ENCODE measurements around the gene LIN28B.

Gene LIN28B

DNA sequence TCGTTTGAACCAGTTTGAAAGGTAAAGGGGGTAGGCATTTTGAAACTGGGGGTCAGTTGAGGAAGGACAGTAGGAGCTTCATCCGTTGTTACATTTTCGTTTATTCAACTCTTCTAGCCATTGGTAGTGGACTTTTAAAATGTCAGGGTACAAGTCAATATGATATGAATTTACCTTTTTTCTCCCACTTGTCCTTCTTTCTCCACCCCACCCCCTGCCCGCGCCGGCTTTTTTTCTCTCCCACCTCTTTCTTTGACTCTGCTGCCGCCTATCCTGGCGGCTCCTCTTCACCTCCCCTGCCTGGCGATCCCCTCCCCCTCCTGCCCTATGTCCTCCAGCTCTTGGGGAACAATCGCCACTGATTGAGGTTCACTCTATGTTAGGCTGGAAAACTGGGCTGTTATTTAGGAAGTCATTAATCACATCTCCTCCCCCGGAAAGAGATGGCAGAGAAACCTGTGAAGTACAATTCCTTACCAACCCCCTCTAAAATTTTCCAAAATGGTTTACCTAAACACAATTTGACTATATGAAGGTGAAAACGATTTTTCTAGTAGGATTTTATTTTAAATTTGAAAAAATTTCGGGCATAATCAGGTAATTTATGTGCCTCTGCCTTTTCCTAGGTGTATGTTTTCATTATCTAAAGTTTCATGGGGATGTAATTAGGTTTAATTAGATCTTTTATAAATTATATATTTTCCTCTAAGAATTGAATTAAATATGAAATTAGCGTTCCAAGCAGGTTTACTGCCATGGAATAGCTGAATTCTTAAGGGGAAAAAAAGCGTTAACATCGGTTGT lies 778 bp upstream of the LIN28B start:
- TF ChIP-seq, protein P1, sequence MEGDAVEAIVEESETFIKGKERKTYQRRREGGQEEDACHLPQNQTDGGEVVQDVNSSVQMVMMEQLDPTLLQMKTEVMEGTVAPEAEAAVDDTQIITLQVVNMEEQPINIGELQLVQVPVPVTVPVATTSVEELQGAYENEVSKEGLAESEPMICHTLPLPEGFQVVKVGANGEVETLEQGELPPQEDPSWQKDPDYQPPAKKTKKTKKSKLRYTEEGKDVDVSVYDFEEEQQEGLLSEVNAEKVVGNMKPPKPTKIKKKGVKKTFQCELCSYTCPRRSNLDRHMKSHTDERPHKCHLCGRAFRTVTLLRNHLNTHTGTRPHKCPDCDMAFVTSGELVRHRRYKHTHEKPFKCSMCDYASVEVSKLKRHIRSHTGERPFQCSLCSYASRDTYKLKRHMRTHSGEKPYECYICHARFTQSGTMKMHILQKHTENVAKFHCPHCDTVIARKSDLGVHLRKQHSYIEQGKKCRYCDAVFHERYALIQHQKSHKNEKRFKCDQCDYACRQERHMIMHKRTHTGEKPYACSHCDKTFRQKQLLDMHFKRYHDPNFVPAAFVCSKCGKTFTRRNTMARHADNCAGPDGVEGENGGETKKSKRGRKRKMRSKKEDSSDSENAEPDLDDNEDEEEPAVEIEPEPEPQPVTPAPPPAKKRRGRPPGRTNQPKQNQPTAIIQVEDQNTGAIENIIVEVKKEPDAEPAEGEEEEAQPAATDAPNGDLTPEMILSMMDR (IDR thresholded peaks at IDR 0.05; ENCODE audit: control insufficient read depth, insufficient read depth, low read depth, low read length, missing control alignments), result no peak
- no peak overlapping the region for H3K4me3 ChIP-seq (ENCODE audit: control insufficient read depth, low read depth, low read length)
- no peak for DNase-seq (ENCODE audit: low read depth)

DNA sequence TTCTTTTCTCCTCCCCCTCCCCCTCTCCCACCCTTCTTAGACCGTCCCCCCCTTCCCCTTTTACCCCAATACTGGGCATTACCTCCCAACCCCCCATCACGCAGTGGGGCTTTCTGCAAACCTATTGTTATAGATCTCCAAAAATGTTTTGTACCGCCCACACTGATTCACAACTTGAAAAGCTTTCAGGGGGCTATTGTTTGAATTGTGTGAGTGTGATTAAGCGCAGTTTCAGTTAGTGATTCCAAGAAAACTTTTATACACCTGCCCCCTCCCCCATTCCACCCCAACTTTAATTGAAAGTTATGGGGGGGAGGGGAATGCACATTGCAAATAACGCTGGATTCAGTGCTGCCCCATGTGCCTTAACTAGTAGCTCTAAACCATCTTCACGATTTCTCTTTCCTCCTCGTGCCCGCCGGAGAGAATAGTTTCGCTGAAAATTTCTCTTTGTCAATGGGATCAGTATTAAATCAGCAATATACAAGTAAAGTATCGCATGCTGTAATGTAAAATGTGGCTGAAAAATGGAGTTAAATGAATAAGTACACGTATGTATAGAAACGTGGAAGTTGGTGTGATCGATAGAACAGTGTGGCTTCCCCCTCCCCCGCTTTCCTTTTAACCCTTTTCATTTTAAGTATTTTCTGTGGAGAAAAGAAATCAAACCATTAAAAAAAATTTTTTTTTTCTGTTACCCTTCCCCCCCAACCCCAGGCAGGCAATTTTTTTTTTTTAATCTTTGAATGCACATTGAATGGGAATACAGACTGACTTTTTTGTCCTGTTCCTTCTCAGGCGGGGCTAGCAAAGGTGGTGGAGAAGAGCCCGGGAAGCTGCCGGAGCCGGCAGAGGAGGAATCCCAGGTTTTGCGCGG lies 632 bp downstream of the LIN28B start:
- no peak for DNase-seq (ENCODE audit: low read depth)
- H3K4me3 ChIP-seq (ENCODE audit: control insufficient read depth, low read depth, low read length), result no peak overlapping the region
- TF ChIP-seq, protein P1 (IDR thresholded peaks at IDR 0.05; ENCODE audit: control insufficient read depth, insufficient read depth, low read depth, low read length, missing control alignments), result no peak

DNA sequence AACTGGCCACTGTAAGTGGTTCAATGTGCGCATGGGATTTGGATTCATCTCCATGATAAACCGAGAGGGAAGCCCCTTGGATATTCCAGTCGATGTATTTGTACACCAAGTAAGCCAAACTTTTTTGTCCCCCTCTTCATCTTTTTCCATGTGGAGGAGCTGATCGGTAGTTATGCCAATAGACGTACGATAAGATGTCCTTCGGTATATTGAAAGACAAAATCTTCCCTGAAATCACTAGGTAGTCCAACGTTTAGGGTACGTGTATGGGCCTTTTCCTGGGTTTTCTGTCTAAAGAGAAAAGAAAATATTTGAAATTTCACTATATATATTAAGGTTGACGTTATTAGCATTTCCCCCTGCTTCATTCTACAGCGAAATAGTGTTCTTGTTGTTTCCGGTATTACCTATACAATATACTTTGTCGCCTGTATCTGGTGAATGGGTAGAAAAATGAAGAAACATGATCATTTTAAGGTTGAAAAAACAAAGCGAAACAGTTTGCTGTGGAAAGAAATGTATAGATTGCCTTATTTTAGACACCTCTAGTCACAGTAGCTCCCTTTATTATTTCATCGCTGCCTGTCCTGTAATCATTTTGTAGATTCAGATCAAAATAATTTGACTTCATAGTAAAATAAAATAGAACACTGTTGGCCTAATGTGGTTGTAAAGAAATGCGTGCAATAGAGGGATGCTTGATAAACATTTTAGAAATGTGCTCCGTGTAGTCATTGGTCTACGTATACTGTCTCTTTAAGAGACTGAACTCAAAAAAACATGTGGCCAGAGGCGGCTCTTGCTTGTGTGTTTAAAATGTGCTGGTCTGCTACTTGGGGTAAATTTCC lies 1.5 kb downstream of the LIN28B start:
- no peak overlapping the region for H3K4me3 ChIP-seq (ENCODE audit: control insufficient read depth, low read depth, low read length)
- DNase-seq (ENCODE audit: low read depth), result no peak
- TF ChIP-seq, protein P1 (IDR thresholded peaks at IDR 0.05; ENCODE audit: control insufficient read depth, insufficient read depth, low read depth, low read length, missing control alignments), result no peak

DNA sequence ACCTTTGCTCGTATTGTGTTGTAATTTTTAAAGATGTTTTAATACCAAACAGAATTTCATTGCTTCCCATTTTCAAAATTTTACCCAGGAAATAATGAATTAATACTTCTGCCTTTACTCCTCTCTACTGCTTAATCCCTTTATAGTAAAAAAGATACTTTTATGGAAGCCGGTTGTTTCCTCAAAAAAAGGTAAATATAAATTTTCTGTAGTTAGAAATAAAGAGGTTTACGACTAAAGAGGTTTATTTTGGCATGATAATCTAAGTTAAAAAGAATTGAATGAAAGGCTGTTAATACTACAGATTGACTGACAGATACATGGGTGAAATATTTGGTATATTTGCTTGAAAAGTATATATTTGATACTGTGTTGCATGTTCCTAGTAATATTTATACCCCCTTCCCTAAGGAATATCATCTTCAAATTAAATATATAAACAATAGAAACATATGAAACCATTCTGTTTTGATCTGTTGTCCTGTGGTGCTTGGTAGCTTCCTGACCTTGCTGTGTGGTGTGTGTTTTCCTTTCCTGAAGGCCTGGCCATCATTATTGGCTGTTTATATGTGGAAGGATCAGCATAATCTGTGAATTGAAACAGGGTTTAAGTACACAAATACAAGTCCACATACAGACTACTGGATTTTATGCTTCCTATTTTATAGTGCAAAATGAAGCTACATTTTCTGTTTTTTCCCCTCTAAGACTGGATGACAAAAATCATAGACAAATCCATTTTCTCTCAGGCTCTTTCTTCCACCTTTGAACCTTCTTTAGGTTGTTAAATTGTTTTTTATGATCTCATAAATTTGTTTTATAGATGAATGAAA lies 2.3 kb downstream of the LIN28B start:
- DNase-seq (ENCODE audit: low read depth), result no peak
- no peak overlapping the region for H3K4me3 ChIP-seq (ENCODE audit: control insufficient read depth, low read depth, low read length)
- TF ChIP-seq, protein P1 (IDR thresholded peaks at IDR 0.05; ENCODE audit: control insufficient read depth, insufficient read depth, low read depth, low read length, missing control alignments), result no peak

DNA sequence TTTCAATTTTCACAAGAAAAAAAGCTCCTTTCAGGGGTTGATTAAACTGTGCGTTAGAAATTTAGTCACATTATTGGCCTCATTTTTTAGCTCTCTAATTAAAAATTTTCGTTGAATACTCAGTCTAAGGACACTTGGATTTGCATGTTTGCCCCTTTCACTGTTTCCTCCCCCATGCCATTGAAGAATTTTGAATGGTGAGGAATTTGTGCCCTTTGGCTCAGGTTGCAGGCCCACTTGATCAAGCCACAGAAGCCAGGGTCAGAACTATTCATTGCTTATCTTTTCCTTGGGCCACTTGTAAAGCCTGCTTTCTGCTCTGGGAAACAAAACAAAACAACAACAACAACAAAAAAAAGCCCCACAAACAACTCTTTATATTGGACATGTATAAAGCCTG lies 12.2 kb downstream of the LIN28B start:
- DNase-seq (ENCODE audit: low read depth), result no peak

More for the DNA sequence above, 12.2 kb downstream of the LIN28B start:
- no peak overlapping the region for H3K4me3 ChIP-seq (ENCODE audit: control insufficient read depth, low read depth, low read length)
- TF ChIP-seq, protein P1 (IDR thresholded peaks at IDR 0.05; ENCODE audit: control insufficient read depth, insufficient read depth, low read depth, low read length, missing control alignments), result no peak
